Measurements from ENCODE around the gene PTPRK.

The PTPRK gene

DNA sequence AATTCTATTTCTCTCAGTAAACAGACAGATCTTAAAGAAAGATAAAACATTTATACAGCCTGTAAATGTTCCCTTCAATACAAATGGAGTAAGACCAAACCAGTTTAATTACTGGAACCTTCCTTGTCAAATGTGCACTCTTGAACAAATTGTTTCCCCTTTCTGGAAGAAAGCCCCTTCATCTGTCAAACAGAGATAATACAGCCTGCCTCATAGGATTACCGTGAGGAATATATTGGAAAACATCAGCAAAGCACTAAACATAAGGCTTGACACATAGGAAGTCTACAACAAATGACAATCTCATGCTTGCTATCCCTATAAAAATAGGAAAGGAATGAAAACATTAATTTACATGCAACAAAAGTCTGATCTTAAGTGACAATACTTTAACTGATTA, 173.8 kb downstream of the PTPRK start:
- no peak for DNase-seq (ENCODE audit: low read depth in 2 of 2)

DNA sequence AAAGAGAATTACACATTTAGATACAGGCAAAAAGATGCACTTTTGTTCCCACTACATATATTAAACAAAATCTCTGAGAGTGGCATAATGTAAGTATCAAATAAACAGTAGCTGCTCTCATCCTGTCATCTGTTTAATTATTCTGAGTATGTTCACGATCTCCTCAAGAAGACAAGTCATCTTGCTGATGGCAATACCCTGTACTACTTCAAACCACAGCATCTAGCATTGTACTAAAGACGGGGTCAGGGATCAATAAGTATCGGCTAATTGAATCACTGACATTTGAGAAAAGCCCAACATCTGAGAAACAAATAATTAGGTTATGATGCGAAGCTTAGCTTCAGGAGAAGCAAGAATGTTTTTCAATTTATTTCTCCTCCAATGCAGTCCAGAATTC, 175.1 kb downstream of the PTPRK start:
- no peak for DNase-seq (ENCODE audit: low read depth in 2 of 2)

DNA sequence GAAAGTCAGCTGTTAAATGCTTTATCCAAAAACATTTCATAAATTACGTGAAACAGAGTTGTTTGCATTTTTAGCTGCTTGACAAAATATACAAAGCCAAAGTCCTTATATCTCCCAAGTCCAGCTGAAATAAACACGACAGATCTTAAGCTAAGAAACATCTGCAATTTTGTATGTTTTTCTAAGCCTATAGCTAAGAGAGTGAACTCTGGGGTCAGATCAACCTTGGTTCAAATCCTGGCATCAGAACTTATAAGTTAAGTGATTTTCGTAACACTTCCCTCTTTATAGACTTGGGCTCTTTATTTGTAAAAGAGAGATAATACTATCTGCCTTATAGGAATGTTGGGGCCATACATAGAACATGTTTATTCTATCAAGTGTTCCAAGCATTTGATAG, 176.7 kb downstream of the PTPRK start:
- DNase-seq (ENCODE audit: low read depth in 2 of 2) = no peak

DNA sequence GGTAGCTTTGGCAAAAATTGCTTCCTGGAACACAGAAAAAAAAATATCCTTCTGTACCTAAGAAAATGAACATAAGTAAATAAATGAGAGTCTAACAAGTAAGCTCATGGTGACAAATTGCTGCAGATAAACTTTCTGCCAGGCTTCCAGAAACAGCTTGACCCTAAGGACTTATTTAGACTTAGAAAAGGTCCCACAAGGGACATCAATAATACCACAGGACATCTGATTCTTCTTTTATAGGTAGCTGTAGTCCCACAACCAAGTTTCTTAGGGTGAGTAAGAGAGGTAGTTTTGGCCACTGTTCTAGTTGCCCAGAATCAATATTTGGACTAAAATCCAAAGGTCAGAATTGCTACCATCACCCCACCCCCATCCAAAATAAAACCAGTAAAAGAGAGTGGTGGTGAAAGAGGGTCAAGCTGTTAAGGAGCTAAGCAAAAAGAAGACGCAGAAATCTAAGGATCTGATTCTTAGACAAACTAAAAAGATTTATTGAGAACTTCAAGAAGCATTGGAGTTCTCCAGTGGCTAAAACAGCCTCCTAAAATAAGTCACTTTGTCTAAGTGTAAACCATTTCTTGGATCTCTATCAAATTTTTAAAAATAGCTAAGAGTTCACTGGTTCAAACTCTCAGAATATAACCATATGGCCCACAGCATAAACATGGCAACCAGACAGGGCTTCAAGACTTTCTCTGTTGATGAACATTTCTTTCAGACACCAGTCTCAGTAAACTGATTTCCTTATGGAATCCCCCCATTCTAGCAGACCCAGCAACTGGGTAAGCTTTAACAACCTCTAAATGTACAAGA, 180.6 kb downstream of the PTPRK start:
- DNase-seq (ENCODE audit: low read depth in 2 of 2) = no peak

DNA sequence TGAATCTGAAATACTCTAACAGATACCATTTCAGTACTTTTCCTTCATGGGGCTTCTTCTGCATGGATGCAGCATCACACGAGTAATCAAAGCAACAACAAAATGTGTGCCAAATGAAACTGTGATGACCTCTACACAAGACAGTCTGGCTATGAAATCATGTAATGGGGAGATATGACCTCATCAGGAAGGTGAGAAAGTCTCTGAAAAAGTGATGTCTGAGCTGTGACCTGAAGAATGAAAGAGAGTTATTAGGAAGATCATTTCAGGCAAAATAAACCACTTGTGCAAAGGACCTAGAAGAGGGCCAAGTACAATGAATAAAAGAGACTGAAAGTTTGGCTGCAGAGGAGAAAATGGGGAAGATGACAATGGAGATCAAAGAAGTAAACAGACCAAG, 182.8 kb downstream of the PTPRK start:
- DNase-seq (ENCODE audit: low read depth in 2 of 2) = no peak

DNA sequence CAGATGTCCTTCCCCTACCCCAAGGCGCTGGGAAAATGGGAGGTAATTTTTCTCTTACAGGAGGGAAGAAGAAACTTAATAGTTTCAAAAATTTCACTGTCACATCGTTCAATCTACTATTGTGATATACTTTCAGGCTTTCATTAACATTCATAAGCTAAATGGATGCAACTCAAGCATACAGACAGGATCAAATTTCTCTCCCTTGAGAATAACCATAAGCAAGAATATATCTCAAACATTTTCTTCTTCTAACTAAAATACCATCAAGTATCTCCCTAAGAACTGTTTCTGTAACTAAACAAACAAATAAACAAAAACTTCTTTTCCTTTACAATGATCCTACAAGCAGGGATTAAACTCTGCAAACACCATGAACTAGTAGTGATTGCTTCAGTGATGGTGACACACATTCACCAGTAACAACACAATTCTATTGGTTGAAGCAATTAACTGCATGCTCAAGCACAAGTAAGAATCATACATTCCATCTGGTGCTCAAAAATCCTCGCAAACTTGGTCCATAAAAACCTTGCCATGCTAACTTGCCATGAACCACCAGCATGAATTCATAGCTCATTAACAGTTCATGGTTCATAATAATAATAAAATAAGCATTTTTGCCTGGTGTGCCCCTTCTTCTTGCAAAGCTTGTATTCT, 183.8 kb downstream of the PTPRK start:
- DNase-seq (ENCODE audit: low read depth in 2 of 2) = no peak

DNA sequence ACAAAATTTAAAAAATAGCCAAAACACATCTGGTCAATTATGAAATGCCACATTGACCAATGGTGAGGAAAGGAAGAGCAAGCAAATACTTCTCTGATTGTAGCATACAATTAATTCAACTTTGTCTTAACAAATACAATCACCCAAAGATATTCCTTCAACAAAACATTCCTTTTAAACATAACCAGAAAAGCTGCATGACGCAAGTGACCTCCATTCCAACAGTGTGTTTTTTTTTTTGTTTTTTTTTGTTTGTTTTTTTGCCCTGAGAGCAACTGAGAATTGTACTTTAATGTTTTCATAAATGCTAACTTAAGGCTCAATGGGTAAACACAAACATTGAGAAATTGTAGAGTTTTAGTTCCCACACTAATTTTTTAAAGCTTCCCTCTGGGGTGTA, 184.4 kb downstream of the PTPRK start:
- DNase-seq (ENCODE audit: low read depth in 2 of 2) = no peak

DNA sequence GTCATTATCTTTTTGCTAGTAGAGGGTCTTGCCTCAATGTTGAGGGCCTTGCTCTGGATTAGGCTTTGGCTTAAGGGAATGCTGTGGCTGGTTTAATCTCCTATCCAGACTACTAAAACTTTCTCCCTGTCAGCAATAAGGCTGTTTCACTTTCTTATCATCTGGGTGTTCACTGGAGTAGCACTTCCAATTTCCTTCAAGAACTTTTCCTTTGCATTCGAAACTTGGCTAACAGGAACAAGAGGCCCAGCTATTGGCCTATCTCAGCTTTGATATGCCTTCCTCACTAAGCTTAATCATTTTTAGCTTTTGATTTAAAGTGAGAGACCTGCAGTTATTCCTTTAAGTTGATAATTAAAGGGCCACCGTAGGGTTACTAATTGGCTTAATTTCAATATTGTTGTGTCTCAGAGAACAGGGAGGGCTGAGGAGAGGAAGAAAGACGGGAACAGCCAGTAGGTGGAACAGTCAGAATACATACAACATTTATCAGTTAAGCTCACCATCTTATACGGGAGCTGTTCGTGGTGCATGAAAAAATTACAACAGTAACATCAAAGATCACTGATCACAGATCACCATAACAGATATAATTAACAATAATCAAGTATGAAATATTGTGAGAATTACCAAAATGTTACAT, 186.7 kb downstream of the PTPRK start:
- DNase-seq (ENCODE audit: low read depth in 2 of 2) = no peak

DNA sequence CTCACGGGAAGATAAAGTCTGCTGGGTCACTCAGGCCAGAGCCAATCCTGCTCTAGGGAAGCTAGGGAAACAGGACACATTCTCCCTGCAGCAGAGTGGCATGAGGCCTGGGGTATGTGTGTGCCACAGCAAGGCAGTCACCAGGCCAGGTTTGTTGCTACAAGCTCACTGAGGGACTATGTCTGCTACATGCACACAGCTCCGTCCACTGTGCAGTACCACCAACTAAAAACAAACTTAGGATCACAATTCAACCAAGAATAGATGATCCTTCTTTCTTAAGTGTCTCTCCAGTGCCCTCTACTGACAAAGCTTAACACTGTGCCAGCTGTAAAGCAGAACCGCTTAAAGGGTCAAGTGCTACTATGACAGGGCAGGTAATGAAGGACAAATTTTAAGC, 192.5 kb downstream of the PTPRK start:
- DNase-seq (ENCODE audit: low read depth in 2 of 2) = peak in 1 of 2 experiments; percentile 0

DNA sequence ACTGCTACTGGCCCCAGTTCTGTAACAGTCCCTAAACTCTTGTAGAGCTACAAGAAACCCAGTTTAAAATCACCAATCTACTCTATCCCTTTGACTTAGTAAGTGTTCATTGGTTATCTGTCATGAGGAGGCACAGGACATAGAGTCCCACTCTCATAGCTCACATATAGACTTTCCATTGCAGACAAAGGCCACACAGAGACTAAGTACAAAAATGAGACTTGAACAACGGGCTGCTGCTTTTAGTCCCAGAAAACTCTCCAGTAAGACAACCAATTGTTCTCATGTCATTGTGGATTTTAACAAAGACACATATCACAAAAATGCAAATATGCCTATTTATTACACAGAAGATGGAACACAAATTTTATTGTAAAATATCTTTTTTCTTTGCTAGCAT, 197.4 kb downstream of the PTPRK start:
- DNase-seq (ENCODE audit: low read depth in 2 of 2) = no peak

DNA sequence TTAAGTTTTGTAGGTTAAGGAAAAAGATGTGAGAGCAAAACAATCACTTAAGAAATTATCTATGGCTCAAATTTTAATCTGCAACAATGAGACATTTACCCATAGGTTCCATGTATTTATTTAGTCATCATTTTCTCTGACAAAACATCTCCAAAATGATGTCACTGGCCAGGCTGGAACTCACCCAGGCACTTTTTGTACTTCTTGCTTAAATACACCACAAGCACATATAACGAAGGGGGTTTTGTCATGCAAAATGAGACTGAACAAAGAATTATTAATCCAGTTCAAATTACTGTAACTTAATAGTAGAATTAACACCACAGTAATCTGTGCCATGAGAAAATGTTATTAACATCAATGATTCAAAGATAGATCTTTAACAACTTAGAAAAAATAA, 200.5 kb downstream of the PTPRK start:
- no peak for DNase-seq (ENCODE audit: low read depth in 2 of 2)

DNA sequence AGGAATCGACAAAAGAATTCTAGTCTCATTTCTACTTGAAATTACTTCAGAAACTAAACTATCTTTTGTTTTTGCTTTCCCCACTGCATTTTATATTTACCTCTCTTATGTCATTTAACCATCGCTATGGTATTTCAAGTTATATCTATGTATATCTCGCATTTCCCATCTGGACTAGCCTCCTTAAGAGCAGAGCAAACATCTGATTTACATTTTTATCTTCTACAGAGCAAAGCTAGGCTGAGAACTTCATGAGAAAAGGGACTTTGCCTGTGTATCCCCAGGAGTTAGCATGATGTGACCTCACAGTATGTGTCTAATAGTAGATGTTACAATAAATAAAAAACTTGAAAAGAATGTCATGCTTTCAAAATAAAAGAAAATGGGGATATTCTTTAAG, 201.2 kb downstream of the PTPRK start:
- DNase-seq (ENCODE audit: low read depth in 2 of 2) = no peak

DNA sequence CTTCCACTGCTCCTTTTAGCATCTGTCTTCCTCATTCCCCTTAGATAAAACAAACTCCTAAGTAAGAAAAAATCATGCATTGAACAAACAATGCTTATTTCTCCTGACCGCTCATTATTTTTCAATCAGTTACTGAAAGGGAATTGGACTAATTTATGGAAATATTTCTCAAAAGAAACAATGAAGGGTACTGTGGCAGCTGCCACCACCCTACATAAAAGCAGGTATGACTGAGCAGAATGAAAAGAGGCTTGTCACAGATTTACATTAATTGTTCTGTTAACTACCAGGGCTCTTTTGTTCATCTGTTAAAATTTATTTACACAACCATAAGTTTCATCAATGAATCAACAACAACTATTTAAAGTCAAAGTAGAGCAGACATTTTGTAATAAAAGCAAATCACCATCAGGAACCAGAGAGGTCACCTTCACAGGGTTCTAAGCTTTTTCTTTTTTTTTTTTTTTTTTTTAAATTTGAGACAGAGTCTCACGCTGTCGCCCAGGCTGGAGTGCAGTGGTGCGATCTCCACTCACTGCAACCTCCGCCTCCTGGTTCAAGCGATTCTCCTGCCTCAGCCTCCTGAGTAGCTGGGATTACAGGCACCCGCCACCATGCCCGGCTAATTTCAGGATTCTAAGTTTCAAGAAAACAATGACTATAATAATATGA, 204.0 kb downstream of the PTPRK start:
- DNase-seq (ENCODE audit: low read depth in 2 of 2) = no peak

DNA sequence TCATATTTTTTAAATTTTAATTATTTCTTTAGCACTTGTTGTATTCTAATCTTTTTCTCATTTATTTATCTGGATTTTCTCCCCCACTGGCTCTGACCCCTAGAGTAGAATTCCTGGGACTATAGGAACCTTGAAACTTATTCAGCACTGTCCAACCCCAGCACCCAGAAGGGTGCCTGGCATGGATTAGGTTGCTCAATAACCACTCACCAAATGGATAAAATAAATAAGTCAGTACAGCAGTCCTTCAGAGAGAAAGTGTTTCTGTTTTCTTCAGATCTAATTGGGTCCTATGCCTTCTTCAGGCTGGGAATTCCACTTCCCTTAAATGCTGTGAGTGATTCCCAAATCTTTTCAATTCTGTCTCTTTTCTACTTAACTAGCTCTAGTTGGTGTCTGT, 206.2 kb downstream of the PTPRK start:
- no peak for DNase-seq (ENCODE audit: low read depth in 2 of 2)

DNA sequence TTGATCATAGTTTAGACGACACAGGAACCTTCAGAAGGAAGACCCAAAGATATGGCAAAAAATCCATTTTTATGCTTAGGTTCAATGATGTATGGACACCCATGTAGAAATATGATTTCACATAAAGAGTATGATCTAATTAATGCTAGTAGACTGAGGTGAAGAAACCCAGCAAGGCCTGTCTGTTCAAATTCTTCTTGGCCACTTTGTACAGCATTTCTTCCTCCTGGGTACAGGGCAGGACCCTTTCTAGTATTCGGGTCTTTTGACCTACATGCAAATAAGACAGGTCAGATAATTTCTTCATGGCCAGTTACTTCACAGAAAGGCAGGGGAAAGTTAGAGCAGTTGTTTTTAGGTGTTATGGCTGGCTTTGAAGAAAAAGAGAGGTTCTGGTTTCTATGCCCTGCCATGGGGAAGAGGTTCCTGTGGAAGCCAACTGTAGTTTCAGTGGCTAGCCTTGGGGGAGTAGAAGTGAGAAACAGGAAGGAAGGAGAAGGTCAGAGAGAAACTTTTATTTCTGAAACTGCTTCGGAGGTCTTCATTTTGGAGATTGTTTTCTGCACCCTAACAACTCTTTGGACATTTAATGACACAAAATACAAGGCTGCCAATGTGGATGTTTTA, 208.3 kb downstream of the PTPRK start:
- DNase-seq (ENCODE audit: low read depth in 2 of 2) = no peak

DNA sequence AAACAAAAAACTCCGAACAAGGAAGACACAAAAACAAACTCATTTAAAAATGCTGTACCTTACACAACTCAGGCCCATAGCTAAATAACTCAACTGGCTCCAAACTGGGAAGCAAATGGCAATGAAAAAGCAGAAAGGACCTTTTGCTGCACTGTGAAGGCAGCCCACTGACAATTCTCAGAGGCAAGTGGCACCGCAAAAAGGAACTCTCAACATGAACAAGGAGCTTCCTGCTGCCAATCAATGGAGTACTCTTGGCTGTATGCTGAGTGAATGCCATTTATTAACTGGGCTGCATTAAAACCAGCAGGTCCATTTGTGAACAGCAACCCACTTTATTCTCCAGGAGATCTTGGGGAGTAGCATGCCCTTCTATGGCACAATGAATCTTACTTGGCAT, 209.9 kb downstream of the PTPRK start:
- DNase-seq (ENCODE audit: low read depth in 2 of 2) = no peak

DNA sequence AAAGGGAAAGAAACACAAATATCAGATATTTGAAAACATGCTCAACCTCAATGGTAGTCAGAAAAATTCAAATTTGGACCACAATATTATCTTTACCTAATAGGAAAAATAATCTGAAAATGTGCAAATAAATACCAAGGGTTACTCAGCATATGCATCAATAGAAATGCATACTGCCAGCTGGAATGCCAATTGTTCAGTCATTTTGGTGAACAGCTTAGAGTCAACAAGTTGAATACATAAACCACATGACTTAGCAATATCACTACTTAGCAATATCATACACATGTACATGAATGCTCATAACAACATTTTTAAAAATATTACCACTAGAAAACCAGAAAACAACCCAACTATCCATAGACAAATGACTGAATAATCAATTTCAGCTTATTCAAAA, 212.7 kb downstream of the PTPRK start:
- no peak for DNase-seq (ENCODE audit: low read depth in 2 of 2)

DNA sequence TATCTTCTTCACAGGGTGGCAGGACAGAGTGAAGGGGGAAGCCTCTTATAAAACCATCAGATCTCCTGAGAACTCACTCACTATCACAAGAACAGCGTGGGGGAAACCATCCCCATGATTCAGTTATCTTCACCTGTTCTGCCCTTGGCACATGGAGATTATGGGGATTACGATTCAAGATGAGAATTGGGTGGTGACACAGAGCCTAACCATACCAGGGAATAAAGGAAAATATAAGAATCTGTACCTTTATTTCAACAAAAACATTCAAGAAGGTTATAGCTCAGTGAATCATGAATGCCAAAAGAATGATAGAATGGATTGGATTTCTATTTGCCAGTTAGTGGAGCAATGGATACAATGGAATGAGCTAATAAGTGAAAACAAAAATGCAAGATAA, 214.4 kb downstream of the PTPRK start:
- no peak for DNase-seq (ENCODE audit: low read depth in 2 of 2)

DNA sequence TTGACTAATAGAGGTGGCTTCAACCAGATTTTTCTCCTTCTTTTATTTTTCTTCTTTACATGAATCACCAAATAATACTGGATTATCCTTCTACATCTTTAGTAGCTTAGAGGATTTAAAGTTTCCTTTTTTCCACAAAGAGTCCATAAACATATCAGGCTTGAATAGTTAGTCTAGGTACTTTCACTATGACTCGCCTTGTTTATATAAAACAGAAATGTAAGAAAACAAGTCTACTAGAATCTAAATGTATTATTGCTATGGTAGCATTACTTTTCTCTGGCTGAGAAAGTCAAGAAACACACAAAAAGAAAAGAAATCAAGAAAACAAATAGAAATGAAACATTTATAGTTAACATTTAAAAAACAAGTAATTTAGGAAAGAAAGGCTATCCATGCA, 215.2 kb downstream of the PTPRK start:
- DNase-seq (ENCODE audit: low read depth in 2 of 2) = no peak

DNA sequence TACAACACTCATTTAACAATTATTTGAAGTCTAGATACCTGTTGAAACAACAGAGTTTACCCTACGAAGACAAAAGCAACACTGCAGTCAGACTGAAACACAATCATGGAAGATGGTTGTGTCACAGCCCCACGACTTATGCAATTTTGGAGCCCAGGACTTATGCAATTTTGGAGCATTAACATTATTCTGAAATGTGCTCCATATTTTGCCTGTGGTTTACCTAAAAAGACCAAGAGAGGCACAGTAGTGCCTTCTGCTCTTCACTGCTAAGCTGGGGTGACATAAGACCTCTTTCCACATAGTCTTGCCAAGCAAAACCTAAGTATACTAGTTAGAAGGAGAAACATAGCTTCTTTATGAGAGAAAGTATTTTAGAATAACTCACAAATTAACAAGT, 216.5 kb downstream of the PTPRK start:
- DNase-seq (ENCODE audit: low read depth in 2 of 2) = no peak

DNA sequence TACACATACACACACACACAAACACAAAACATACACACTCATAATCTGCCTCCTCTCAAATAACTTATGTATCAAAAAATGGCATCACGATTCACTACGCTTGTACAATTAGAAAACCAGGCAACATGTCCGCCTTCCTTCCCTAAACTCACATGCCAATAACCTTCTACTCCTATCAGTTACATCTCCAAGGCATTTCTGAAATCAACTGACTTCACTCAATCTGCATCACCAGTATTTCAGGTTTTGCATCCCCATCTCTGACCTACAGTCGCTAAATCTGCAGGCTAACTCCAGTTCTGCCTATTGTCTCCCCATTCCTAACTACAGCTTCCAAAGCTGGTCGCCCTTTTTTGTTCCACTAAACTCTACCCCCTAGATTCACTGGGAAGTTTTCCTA, 217.5 kb downstream of the PTPRK start:
- DNase-seq (ENCODE audit: low read depth in 2 of 2) = no peak

DNA sequence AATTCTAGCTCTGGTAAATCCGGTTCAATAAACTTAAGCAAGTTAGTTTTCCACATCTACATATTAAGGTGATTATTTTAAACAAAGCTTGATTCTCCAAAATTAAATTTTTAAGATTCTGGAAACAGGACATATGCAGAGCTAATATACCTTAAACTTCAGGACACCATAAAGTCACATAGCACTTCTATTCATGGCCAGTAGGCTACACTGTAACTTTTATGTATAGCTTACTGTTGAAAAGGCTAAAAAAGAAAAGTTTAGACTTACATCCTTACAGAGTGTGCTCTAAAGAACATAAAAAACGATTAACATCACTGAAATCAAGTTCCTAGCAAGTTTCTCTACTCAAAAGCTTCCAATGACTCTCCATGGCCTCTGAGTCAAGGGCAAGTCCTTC, 224.7 kb downstream of the PTPRK start:
- DNase-seq (ENCODE audit: low read depth in 2 of 2) = no peak
